Body of pancreas (tissue), 4 donors: Measurements from ENCODE around the gene CCL11. TPM values are rescaled to one million over a fixed set of nuclear protein-coding genes. Genes with fewer than 3 reads are reported as not detected.
"Not testable (repeated sequence)": the region's sequence is repeated elsewhere in the genome, so short reads cannot be mapped to it uniquely, and the experiment has no call there.

Experiments
- ATAC-seq: fragments of 150-250 bp; one replicate; pipeline ENCODE4 v1.9.1; 2016
- DNase-seq, 4 donors: peaks; one replicate each; pipeline ENCODE4 v3.0.0-alpha.2; 2019
- H3K27ac ChIP-seq, 4 donors: fragments of 200-600 bp; sonication (generic); 1 replicate in 3 of 4; 2 replicates in 1 of 4; pipeline versions ENCODE4 v1.5.1 to v1.6.1; 2016 to 2019; ENCODE audit warnings: mild to moderate bottlenecking in 1 of 4, mixed read lengths in 1 of 4, moderate library complexity in 1 of 4
- H3K27me3 ChIP-seq, 2 donors: fragments of 200-600 bp; sonication (generic); one replicate each; pipeline ENCODE4 v1.6.0; 2016; ENCODE audit warnings: mild to moderate bottlenecking in 1 of 2
- H3K36me3 ChIP-seq, 2 donors: fragments of 200-600 bp; sonication (generic); replicated peaks in 1 of 2; 2 replicates each; pipeline ENCODE4 v1.5.1; 2016; ENCODE audit warnings: low read depth in 2 of 2; ENCODE audit not compliant: insufficient read depth in 1 of 2
- H3K4me1 ChIP-seq: fragments of 200-600 bp; sonication (generic); one replicate; pipeline ENCODE4 v1.6.0; 2016
- H3K4me3 ChIP-seq, 2 donors: fragments of 200-600 bp; sonication (generic); 1 replicate in 1 of 2; 2 replicates in 1 of 2; pipeline ENCODE4 v1.5.1; 2016 to 2019
- H3K9me3 ChIP-seq, 3 donors: fragments of 200-600 bp; sonication (generic); 1 replicate in 2 of 3; 2 replicates in 1 of 3; pipeline ENCODE4 v1.5.1; 2016
- CTCF ChIP-seq, 7 experiments: fragments of 450-650 bp in 4 of 7; fragments of 200-600 bp in 3 of 7; sonication (generic) in 3 of 7; IDR thresholded peaks; one replicate each; pipeline ENCODE4 v1.5.1; 2016 to 2019; ENCODE audit warnings: antibody characterized with exemption in 7 of 7
- POLR2A ChIP-seq, 3 donors: fragments of 450-650 bp; IDR thresholded peaks; one replicate each; pipeline ENCODE4 v1.6.1; 2016; ENCODE audit warnings: antibody characterized with exemption in 3 of 3, mild to moderate bottlenecking in 2 of 3
- WGBS, 2 donors: methylation state at CpG; one replicate each; pipeline ENCODE4 v1.1.5; 2017; 5-methylcytosine and 5-hydroxymethylcytosine counted together
- intact Hi-C: fragments of 100-400 bp; cut with DNase I; formaldehyde crosslinking; loops from one replicate; pipeline ENCODE4 v1.15.1; 2023
- total RNA-seq, 2 donors: library from RNA; depleted of rRNA; stranded (reverse); fragments of >200 nt; gene quantifications; one replicate each; pipeline ENCODE4 v1.1.0, GENCODE V29; 2016

CCL11 gene
- total RNA-seq, 2 donors from 2014 or later: not detected

- intact Hi-C loops: no loop called here
- peak; percentile 24 for ATAC-seq
- WGBS, 2 donors: 57 to 73% methylated on average over 4 of the region's 4 CpGs
Observed at GRCh38 chr17:34313164-34313563, 27.6 kb downstream of the CCL11 start.

GRCh38 chr17:34314279-34314678 is 28.7 kb downstream of the CCL11 start:
- Histone ChIP-seq H3K4me1 (no peaks in the 10 kb centered on the region), H3K27me3 (no peaks in the 10 kb centered on the region), H3K36me3 (no peaks in the 10 kb centered on the region), H3K27ac (peak overlapping the region in 1 of 4 donors; percentile 32), H3K4me3 (no peak overlapping the region), H3K9me3 (no peaks in the 10 kb centered on the region)
- ATAC-seq (peak; percentile 42), DNase-seq (peak in 2 of 4 donors; percentile 17 to 40)
- intact Hi-C loops: no loop called here
- TF ChIP-seq CTCF (IDR thresholded peaks at IDR 0.05): no peak
- TF ChIP-seq POLR2A (IDR thresholded peaks at IDR 0.05): no peak
- WGBS, 2 donors: 41 to 46% methylated on average over 4 of the region's 4 CpGs

More at GRCh38 chr17:34313164-34313563, 27.6 kb downstream of the CCL11 start:
- TF ChIP-seq CTCF (IDR thresholded peaks at IDR 0.05) (no peak), POLR2A (IDR thresholded peaks at IDR 0.05) (no peak)
- Histone ChIP-seq H3K9me3 (no peaks in the 10 kb centered on the region), H3K36me3 (no peaks in the 10 kb centered on the region), H3K27me3 (no peaks in the 10 kb centered on the region), H3K4me3 (no peak overlapping the region), H3K27ac (peak overlapping the region in 1 of 4 donors; percentile 32), H3K4me1 (no peaks in the 10 kb centered on the region)
- DNase-seq: no peak

- no peak for ATAC-seq
- intact Hi-C loops: no loop called here
- Histone ChIP-seq H3K27ac (no peak overlapping the region), H3K36me3 (no peaks in the 10 kb centered on the region), H3K4me3 (no peak overlapping the region), H3K9me3 (no peaks in the 10 kb centered on the region), H3K4me1 (no peaks in the 10 kb centered on the region), H3K27me3 (no peaks in the 10 kb centered on the region)
- DNase-seq: no peak
- TF ChIP-seq CTCF (IDR thresholded peaks at IDR 0.05) (no peak), POLR2A (IDR thresholded peaks at IDR 0.05) (no peak)
- WGBS, 2 donors: 53 to 63% methylated on average over 3 of the region's 3 CpGs
Observed at GRCh38 chr17:34318474-34318873, 32.9 kb downstream of the CCL11 start.

- DNase-seq (no peak), ATAC-seq (no peak)
- Histone ChIP-seq H3K4me1 (no peaks in the 10 kb centered on the region), H3K27ac (no peak within 1 kb of the TSS), H3K27me3 (no peaks in the 10 kb centered on the region), H3K4me3 (no peak within 1 kb of the TSS), H3K36me3 (no peaks in the 10 kb centered on the region), H3K9me3 (no peaks in the 10 kb centered on the region)
- no peak for TF ChIP-seq CTCF (IDR thresholded peaks at IDR 0.05)
- no peak for TF ChIP-seq POLR2A (IDR thresholded peaks at IDR 0.05)
- intact Hi-C loops: no loop called here
- 31 to 38% methylated on average over 2 of the region's 2 CpGs for WGBS, 2 donors
Observed at GRCh38 chr17:34319039-34319483, 33.5 kb downstream of the CCL11 start, which contains the start of gene CCL8. CCL8 (plus strand) TSS chr17:34319435; CDS start chr17:34319502, 67 bp downstream.

- H3K9me3 ChIP-seq: no peaks in the 10 kb centered on the region
- no peaks in the 10 kb centered on the region for H3K36me3 ChIP-seq
- intact Hi-C loops: no loop called here
- no peak for TF ChIP-seq POLR2A (IDR thresholded peaks at IDR 0.05)
- no peak for TF ChIP-seq CTCF (IDR thresholded peaks at IDR 0.05)
- no peaks in the 10 kb centered on the region for H3K4me1 ChIP-seq
- no peak for ATAC-seq
- H3K4me3 ChIP-seq: no peak overlapping the region
- H3K27ac ChIP-seq: no peak overlapping the region
- H3K27me3 ChIP-seq: no peaks in the 10 kb centered on the region
- DNase-seq: no peak
Observed at GRCh38 chr17:34321964-34322363, 36.4 kb downstream of the CCL11 start.

GRCh38 chr17:34327580-34327979 is 42.0 kb downstream of the CCL11 start:
- H3K27ac ChIP-seq, H3K9me3 ChIP-seq, H3K4me3 ChIP-seq, H3K4me1 ChIP-seq, H3K36me3 ChIP-seq, H3K27me3 ChIP-seq, ATAC-seq, intact Hi-C loops: not testable (repeated sequence)
- DNase-seq: peak in 1 of 4 donors; percentile 11
- WGBS, 2 donors: 37 to 55% methylated on average over 4 of the region's 4 CpGs
